ENCODE results near the gene RGS18. TPM values are rescaled to one million over a fixed set of nuclear protein-coding genes. Genes with fewer than 3 reads are reported as not detected.

Gene RGS18, protein sequence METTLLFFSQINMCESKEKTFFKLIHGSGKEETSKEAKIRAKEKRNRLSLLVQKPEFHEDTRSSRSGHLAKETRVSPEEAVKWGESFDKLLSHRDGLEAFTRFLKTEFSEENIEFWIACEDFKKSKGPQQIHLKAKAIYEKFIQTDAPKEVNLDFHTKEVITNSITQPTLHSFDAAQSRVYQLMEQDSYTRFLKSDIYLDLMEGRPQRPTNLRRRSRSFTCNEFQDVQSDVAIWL
- total RNA-seq = 3.0 TPM

DNA sequence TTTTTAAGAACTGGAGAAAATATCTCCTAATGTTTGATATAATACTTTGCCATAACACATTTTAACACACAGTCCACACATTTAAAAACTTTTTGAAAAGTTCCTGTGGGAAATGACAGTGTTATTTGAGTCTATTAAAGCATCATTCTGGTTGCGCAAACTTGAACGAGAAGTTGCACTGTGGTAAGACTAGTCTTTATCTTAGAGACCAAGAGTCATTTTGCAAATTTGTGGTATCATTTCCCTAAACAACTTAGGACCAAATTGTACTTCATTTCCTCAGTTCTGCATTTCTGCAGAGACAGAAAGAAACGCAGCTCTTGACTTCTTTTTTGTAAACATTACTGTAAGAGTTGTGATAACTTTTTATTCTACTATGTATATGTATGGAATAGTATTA is at the start of gene RGS18:
TSS of gene RGS18 (plus strand) at position 282 of the 400 bp plus-strand sequence. CDS start 176 bp downstream, outside the sequence.
- TF ChIP-seq, protein P1, sequence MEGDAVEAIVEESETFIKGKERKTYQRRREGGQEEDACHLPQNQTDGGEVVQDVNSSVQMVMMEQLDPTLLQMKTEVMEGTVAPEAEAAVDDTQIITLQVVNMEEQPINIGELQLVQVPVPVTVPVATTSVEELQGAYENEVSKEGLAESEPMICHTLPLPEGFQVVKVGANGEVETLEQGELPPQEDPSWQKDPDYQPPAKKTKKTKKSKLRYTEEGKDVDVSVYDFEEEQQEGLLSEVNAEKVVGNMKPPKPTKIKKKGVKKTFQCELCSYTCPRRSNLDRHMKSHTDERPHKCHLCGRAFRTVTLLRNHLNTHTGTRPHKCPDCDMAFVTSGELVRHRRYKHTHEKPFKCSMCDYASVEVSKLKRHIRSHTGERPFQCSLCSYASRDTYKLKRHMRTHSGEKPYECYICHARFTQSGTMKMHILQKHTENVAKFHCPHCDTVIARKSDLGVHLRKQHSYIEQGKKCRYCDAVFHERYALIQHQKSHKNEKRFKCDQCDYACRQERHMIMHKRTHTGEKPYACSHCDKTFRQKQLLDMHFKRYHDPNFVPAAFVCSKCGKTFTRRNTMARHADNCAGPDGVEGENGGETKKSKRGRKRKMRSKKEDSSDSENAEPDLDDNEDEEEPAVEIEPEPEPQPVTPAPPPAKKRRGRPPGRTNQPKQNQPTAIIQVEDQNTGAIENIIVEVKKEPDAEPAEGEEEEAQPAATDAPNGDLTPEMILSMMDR (IDR thresholded peaks at IDR 0.05) = no peak
- no peaks in the 10 kb centered on the region for H3K4me1 ChIP-seq
- H3K9me3 ChIP-seq = no peaks in the 10 kb centered on the region
- no peak within 1 kb of the TSS for H3K27ac ChIP-seq
- no peak for DNase-seq (ENCODE audit: low spot score in 2 of 2)
- intact Hi-C loops (cut with DNase I) = no loop called here
- no peak within 1 kb of the TSS for H3K4me3 ChIP-seq
- no peaks in the 10 kb centered on the region for H3K36me3 ChIP-seq
- no peaks in the 10 kb centered on the region for H3K27me3 ChIP-seq

DNA sequence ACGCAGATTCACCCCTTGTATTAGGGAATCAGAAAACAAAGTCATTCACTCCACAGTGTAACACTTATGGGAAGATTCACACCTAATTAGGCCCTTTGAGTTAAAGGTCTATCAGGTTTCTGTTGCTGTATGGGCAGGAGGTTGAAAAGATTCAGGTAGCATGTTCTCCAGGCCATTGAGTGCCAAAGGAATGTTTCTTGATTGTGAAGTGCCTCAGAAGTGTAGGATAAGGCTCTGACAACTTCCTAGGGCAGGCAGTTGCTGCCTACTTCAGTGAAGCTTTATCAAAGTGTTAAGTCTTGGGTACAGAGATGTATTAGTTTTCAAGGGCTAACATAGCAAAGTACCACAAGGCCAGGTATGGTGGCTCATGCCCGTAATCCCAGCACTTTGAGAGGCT is 48.7 kb upstream of the RGS18 start:
- TF ChIP-seq, protein P1 (IDR thresholded peaks at IDR 0.05) = no peak
- intact Hi-C loops (cut with DNase I) = no loop called here
- Histone ChIP-seq H3K9me3 (no peaks in the 10 kb centered on the region), H3K27me3 (no peaks in the 10 kb centered on the region), H3K27ac (no peak overlapping the region), H3K36me3 (no peaks in the 10 kb centered on the region), H3K4me1 (no peaks in the 10 kb centered on the region), H3K4me3 (no peak overlapping the region)
- DNase-seq (ENCODE audit: low spot score in 2 of 2) = no peak

- Histone ChIP-seq H3K4me3 (no peak overlapping the region), H3K27me3 (no peaks in the 10 kb centered on the region), H3K9me3 (no peaks in the 10 kb centered on the region), H3K27ac (no peak overlapping the region), H3K36me3 (no peaks in the 10 kb centered on the region), H3K4me1 (no peaks in the 10 kb centered on the region)
- TF ChIP-seq, protein P1 (IDR thresholded peaks at IDR 0.05) = no peak
- DNase-seq (ENCODE audit: low spot score in 2 of 2) = no peak
- intact Hi-C loops (cut with DNase I) = no loop called here
These were observed 43.3 kb upstream of the RGS18 start for GRCh38 chr1:192115000-192115399.

GRCh38 chr1:192118881-192119405 is 39.3 kb upstream of the RGS18 start:
- intact Hi-C loops (cut with DNase I) = no loop called here
- no peaks in the 10 kb centered on the region for H3K36me3 ChIP-seq
- TF ChIP-seq, protein P1 (IDR thresholded peaks at IDR 0.05) = no peak
- no peak overlapping the region for H3K4me3 ChIP-seq
- no peaks in the 10 kb centered on the region for H3K27me3 ChIP-seq
- no peaks in the 10 kb centered on the region for H3K4me1 ChIP-seq
- no peaks in the 10 kb centered on the region for H3K9me3 ChIP-seq
- no peak overlapping the region for H3K27ac ChIP-seq
- no peak for DNase-seq (ENCODE audit: low spot score in 2 of 2)

GRCh38 chr1:192119701-192120100 is 38.6 kb upstream of the RGS18 start:
- intact Hi-C loops (cut with DNase I) = no loop called here
- H3K27me3 ChIP-seq = no peaks in the 10 kb centered on the region
- no peaks in the 10 kb centered on the region for H3K36me3 ChIP-seq
- no peak for DNase-seq (ENCODE audit: low spot score in 2 of 2)
- H3K4me1 ChIP-seq = no peaks in the 10 kb centered on the region
- no peak overlapping the region for H3K4me3 ChIP-seq
- H3K9me3 ChIP-seq = no peaks in the 10 kb centered on the region
- TF ChIP-seq, protein P1 (IDR thresholded peaks at IDR 0.05) = no peak
- no peak overlapping the region for H3K27ac ChIP-seq

Data from ascending aorta (tissue), 2 donors.